Mesothelial cell of epicardium (in vitro differentiated cells): ENCODE data around the gene LYRM4. TPM values are rescaled to one million over a fixed set of nuclear protein-coding genes. Genes with fewer than 3 reads are reported as not detected.

Source experiments
- DNase-seq, 2 experiments: peaks; one replicate each; pipeline ENCODE4 v3.0.0; 2021; ENCODE audit warnings: low spot score in 2 of 2; ENCODE audit not compliant: unreplicated experiment in 2 of 2
- H3K27ac Mint-ChIP-seq: 2 replicates; pipeline ENCODE4 v1.8.0; 2021; ENCODE audit warnings: mixed read lengths
- H3K27me3 Mint-ChIP-seq: 2 replicates; pipeline ENCODE4 v1.8.0; 2021; ENCODE audit warnings: low read depth, mixed read lengths
- H3K36me3 Mint-ChIP-seq: 2 replicates; pipeline ENCODE4 v1.8.0; 2021; ENCODE audit warnings: mixed read lengths
- H3K4me1 Mint-ChIP-seq: 2 replicates; pipeline ENCODE4 v1.8.0; 2021; ENCODE audit warnings: mixed read lengths
- H3K4me3 Mint-ChIP-seq: 2 replicates; pipeline ENCODE4 v1.8.0; 2021; ENCODE audit warnings: mild to moderate bottlenecking, moderate library complexity, mixed read lengths
- H3K9me3 Mint-ChIP-seq: 2 replicates; pipeline ENCODE4 v1.8.0; 2021; ENCODE audit warnings: mixed read lengths
- CTCF ChIP-seq: fragments of 200-600 bp; sonication (generic); IDR thresholded peaks from one replicate; pipeline ENCODE4 v1.5.0; 2021; ENCODE audit warnings: antibody characterized with exemption; ENCODE audit not compliant: unreplicated experiment
- total RNA-seq: library from RNA; stranded (reverse); gene quantifications from 3 replicates; pipeline ENCODE4 v1.2.1, GENCODE V29; 2021

LYRM4 gene
- total RNA-seq, 1 donor from 2014 or later, result 35.5 TPM

- TF ChIP-seq CTCF, result no peak
- Mint-ChIP-seq H3K27ac (peak overlapping the region; percentile 60), H3K4me3 (no peak overlapping the region), H3K9me3 (no peaks in the 10 kb centered on the region), H3K4me1 (peaks cover 58% of the 10 kb centered on the region), H3K27me3 (no peaks in the 10 kb centered on the region), H3K36me3 (no peaks in the 10 kb centered on the region)
- DNase-seq, result no peak
These were observed 56.4 kb downstream of the LYRM4 start for GRCh38 chr6:5204376-5204775.

GRCh38 chr6:5203546-5203945, 57.2 kb downstream of the LYRM4 start:
- H3K4me3 Mint-ChIP-seq, result no peak overlapping the region
- peaks cover 55% of the 10 kb centered on the region for H3K4me1 Mint-ChIP-seq

GRCh38 chr6:5202941-5203340, 57.8 kb downstream of the LYRM4 start:
- Mint-ChIP-seq H3K27ac (no peak overlapping the region), H3K4me3 (no peak overlapping the region), H3K9me3 (no peaks in the 10 kb centered on the region), H3K4me1 (peaks cover 49% of the 10 kb centered on the region), H3K27me3 (no peaks in the 10 kb centered on the region), H3K36me3 (no peaks in the 10 kb centered on the region)
- DNase-seq, result no peak
- TF ChIP-seq CTCF, result no peak

More at GRCh38 chr6:5203546-5203945, 57.2 kb downstream of the LYRM4 start:
- TF ChIP-seq CTCF, result no peak
- DNase-seq, result no peak
- Mint-ChIP-seq H3K27ac (no peak overlapping the region), H3K27me3 (no peaks in the 10 kb centered on the region), H3K9me3 (no peaks in the 10 kb centered on the region), H3K36me3 (no peaks in the 10 kb centered on the region)

- no peaks in the 10 kb centered on the region for H3K9me3 Mint-ChIP-seq
- no peaks in the 10 kb centered on the region for H3K36me3 Mint-ChIP-seq
- no peak overlapping the region for H3K27ac Mint-ChIP-seq
- no peak for DNase-seq
- H3K4me3 Mint-ChIP-seq, result no peak overlapping the region
- peaks cover 43% of the 10 kb centered on the region for H3K4me1 Mint-ChIP-seq
- TF ChIP-seq CTCF, result no peak
- no peaks in the 10 kb centered on the region for H3K27me3 Mint-ChIP-seq
These were observed 58.5 kb downstream of the LYRM4 start for GRCh38 chr6:5202206-5202605.

- no peak for TF ChIP-seq CTCF
- Mint-ChIP-seq H3K4me1 (peaks cover 34% of the 10 kb centered on the region), H3K4me3 (no peak overlapping the region), H3K27me3 (no peaks in the 10 kb centered on the region), H3K36me3 (no peaks in the 10 kb centered on the region), H3K9me3 (no peaks in the 10 kb centered on the region), H3K27ac (no peak overlapping the region)
- no peak for DNase-seq
These were observed 59.5 kb downstream of the LYRM4 start for GRCh38 chr6:5201271-5201670.

- H3K4me3 Mint-ChIP-seq, result no peak overlapping the region
- H3K36me3 Mint-ChIP-seq, result peaks cover 4% of the 10 kb centered on the region
- H3K27me3 Mint-ChIP-seq, result no peaks in the 10 kb centered on the region
- TF ChIP-seq CTCF, result no peak
- H3K27ac Mint-ChIP-seq, result no peak overlapping the region
- H3K9me3 Mint-ChIP-seq, result peaks cover 4% of the 10 kb centered on the region
- H3K4me1 Mint-ChIP-seq, result peaks cover 20% of the 10 kb centered on the region
- DNase-seq, result no peak
These were observed 61.0 kb downstream of the LYRM4 start for GRCh38 chr6:5199702-5200101.
